Measurements from ENCODE around the gene PDPK1. TPM values are rescaled to one million over a fixed set of nuclear protein-coding genes. Genes with fewer than 3 reads are reported as not detected.
"Not testable (repeated sequence)": the region's sequence is repeated elsewhere in the genome, so short reads cannot be mapped to it uniquely, and the experiment has no call there.

The PDPK1 gene
- total RNA-seq, 3 donors from 2014 or later = 47.1 to 55.3 (median 54.3) TPM

GRCh38 chr16:2642561-2642960, 104.7 kb downstream of the PDPK1 start:
- not testable (repeated sequence) for H3K27me3 Mint-ChIP-seq (ENCODE audit: low read depth); H3K4me1 Mint-ChIP-seq (ENCODE audit: low read depth); H3K4me3 Mint-ChIP-seq; ATAC-seq; DNase-seq; H3K9me3 Mint-ChIP-seq; H3K36me3 Mint-ChIP-seq (ENCODE audit: insufficient read depth)

GRCh38 chr16:2644754-2645453, 107.1 kb downstream of the PDPK1 start:
- not testable (repeated sequence) for H3K4me3 Mint-ChIP-seq; H3K27me3 Mint-ChIP-seq (ENCODE audit: low read depth); DNase-seq; H3K36me3 Mint-ChIP-seq (ENCODE audit: insufficient read depth); H3K4me1 Mint-ChIP-seq (ENCODE audit: low read depth); H3K9me3 Mint-ChIP-seq
- ATAC-seq = peak in 1 of 2 donors; percentile 32

- not testable (repeated sequence) for H3K9me3 Mint-ChIP-seq; H3K4me3 Mint-ChIP-seq; H3K27me3 Mint-ChIP-seq (ENCODE audit: low read depth); H3K36me3 Mint-ChIP-seq (ENCODE audit: insufficient read depth); ATAC-seq; H3K4me1 Mint-ChIP-seq (ENCODE audit: low read depth); DNase-seq
Measured at GRCh38 chr16:2651268-2651871, 113.5 kb downstream of the PDPK1 start.

Other genes starting within 250 kb of the PDPK1 start
- 1 to 10 TPM; 2.4 to 3.7 (median 2.7) TPM for gene ABCA3, start 197.3 kb upstream of the PDPK1 start, total RNA-seq
- gene CCNF, start 108.6 kb upstream of the PDPK1 start, total RNA-seq = 1 to 10 TPM; 6.7 to 7.5 (median 7.4) TPM
- 10 to 100 TPM; 26.0 to 37.5 (median 32.7) TPM for gene TEDC2, start 77.9 kb upstream of the PDPK1 start, total RNA-seq
- gene NTN3, start 66.7 kb upstream of the PDPK1 start, total RNA-seq = not detected
- gene TBC1D24, start 62.9 kb upstream of the PDPK1 start, total RNA-seq = 10 to 100 TPM; 25.0 to 27.2 (median 26.3) TPM
- gene ATP6V0C, start 24.1 kb upstream of the PDPK1 start, total RNA-seq = 100 to 1,000 TPM; 184 to 198 (median 188) TPM
- 10 to 100 TPM; 32.0 to 35.3 (median 35.0) TPM for gene AMDHD2, start 17.6 kb upstream of the PDPK1 start, total RNA-seq
- under 1 TPM; 0.16 to 0.60 (median 0.38) TPM for gene CEMP1, start 6.6 kb upstream of the PDPK1 start, total RNA-seq
- 10 to 100 TPM; 38.7 to 56.1 (median 42.0) TPM for gene KCTD5, start 144.5 kb downstream of the PDPK1 start, total RNA-seq
- 1 to 10 TPM in 1 of 3 donors, under 1 TPM in 2; 0.76 to 1.2 (median 0.84) TPM for gene PRSS27, start 182.2 kb downstream of the PDPK1 start, total RNA-seq
- gene SRRM2, start 214.6 kb downstream of the PDPK1 start, total RNA-seq = 100 to 1,000 TPM; 537 to 551 (median 548) TPM
- 100 to 1,000 TPM; 223 to 320 (median 298) TPM for gene ELOB, start 239.3 kb downstream of the PDPK1 start, total RNA-seq
- gene PRSS33, start 249.5 kb downstream of the PDPK1 start, total RNA-seq = under 1 TPM in 2 of 3 donors, not detected in 1; 0.13 to 0.32 TPM

Measured in activated T-cell treated with anti-CD3 and anti-CD28 coated beads, Interleukin-2, amount 50 U/mL, for 4 hours (primary cell).